NCI-H510A (cell line): ENCODE data around the gene PARS2.
"Not testable (repeated sequence)": the region's sequence is repeated elsewhere in the genome, so short reads cannot be mapped to it uniquely, and the experiment has no call there.

Source experiments
- DNase-seq: peaks from one replicate; lab custom pipeline; 2025; lab: John Stamatoyannopoulos, UW

The PARS2 gene

GRCh38 chr1:54800041-54800898 lies 35.9 kb upstream of the PARS2 start:
- no peak for DNase-seq

DNA sequence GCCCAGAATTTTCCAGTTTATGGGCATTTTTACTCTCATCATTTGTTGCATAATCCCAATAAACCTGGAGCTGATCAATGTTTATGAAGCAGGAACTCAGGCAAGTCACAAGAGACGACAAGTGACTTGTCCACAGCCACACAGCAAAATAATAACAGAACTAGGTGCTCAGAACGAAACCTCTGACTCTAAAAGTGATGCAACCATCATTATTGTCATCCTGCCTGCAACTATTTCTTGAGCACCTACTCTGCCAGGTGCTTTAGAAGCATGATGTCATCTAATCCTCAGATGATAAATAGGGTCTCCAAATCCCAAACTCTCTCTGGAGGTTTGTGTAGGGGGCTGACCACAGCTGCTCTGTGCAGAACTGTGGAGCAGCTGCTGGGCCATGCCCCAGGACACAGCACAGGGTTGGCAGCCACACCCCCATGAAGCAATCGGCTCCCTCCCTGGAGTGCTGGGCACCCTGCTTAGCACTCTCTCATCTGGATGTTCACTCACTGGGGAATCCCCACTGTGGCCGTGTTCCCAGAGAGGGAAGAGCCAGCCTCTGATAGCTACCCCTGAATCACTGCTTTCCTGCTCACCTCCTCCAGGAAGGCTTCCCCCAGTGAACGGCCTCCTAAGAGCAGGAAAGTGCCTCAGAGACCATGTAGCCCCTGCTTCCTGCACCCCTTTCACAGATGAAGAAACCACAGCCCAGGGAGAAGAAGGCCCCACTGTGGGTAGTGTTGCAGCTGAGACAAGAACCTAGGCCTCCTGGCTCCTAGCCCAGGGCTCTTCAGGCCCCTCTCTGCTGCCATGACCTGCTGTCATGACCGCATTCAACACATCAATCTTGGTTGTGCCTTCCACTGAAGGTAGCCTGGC lies 34.7 kb upstream of the PARS2 start:
- no peak for DNase-seq

DNA sequence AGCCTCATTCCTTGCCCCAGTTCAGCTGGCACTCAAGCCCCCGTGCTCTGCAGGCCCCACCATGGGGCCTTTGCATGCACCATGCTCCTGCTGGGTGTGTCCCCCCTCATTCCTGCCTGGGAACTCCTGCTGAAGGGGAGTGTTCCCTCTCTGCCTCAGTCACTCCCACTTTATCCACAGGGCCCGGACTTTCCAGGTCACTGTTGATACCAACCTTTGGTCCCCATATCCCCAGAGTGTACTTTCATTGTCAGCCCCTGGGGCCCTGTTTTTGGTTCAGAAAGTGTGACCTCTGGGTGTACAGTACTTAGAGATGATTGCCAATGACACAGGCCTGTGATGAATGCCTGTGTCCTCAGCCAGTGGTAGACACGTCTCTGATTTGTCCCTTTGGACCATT lies 33.9 kb upstream of the PARS2 start:
- DNase-seq, result no peak

GRCh38 chr1:54796902-54797301 lies 32.6 kb upstream of the PARS2 start:
- DNase-seq, result no peak

DNA sequence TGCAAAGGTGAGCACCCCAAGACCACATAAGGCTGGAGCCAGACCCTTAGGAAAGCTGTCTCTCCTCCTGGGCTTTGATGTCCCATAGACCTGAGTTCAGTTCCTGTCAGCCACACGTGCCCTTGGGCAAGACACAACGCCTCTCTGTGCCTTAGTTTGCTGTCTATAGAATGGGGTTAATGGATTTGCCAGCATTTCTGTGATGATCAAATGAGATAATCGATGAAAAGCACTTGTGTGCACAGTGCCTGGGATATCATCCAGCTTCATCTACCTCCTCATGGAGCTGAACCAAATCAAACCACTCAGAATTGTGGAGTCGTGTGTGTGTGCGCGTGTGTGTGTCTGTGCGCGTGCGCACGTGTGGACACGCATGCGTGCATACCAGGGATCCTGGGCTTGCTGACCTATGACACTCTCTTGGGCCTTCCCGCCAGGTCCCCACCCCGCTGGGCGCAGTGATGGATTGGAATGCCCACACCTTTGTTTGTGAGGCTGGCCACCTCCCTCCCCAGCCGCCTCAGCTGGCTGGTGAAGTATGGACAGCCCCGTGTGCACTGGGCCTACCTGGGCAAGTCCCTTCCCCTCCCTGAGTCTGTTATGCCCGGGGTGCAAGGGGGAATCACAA lies 31.6 kb upstream of the PARS2 start:
- DNase-seq, result no peak

DNA sequence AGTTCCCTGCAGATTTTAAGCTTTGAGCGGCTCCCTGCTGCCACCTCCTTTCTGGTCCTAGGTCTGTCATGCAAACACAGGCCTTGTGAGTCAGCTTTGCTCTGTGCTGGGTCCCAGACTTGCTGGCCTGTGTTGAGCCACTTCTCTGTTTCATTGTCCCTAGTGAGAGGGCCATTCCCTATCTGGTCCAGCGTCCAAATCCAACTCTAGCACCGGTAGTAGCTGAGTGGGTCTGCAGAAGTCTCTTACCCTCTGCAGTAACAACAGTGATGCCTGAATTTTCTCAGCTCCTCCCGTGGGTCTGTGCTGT lies 31.0 kb upstream of the PARS2 start:
- DNase-seq, result no peak

DNA sequence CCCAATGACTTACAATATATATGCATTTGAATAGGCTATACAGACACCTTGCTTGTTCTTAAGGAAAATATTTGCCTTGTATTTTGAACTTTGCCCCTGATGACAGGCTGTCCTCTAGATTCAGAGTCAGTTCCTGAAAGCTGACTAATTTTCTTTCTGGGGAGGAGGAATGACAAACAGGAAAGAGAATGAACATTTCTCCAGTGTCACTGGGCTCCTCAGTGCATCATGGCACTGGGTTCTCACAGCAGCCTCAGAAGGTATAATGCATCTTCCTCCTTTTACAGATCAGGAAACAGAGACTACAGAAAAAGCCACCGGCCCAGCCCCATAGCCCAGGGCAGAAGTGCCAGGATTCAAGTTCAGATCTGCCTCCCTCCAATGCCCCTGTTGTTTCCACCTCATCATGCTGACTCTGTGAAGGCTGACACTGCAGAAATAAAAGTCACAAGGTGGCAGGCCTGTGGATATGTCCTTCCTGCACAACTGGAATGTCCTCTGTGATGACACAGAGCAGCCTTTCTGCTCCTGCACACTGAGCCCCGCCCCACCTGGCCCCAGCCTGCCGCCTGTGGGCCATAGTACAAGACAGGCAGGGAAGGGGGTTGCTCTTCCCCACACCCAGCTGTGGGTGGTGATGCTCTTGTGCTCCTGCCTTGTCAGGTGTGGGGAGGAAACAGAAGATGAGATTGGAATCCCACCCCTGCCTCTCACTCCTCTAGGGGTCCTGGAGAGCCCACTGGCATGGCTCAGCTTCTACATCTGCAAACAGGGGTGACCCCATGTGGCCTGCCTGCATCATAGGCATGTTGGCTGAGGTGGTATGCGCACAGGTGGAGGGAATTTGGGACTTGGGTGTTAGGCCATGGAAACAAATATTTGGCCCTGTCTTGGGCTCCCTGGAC lies 30.4 kb upstream of the PARS2 start:
- DNase-seq, result no peak

GRCh38 chr1:54792686-54793282 lies 28.5 kb upstream of the PARS2 start:
- DNase-seq, result no peak

DNA sequence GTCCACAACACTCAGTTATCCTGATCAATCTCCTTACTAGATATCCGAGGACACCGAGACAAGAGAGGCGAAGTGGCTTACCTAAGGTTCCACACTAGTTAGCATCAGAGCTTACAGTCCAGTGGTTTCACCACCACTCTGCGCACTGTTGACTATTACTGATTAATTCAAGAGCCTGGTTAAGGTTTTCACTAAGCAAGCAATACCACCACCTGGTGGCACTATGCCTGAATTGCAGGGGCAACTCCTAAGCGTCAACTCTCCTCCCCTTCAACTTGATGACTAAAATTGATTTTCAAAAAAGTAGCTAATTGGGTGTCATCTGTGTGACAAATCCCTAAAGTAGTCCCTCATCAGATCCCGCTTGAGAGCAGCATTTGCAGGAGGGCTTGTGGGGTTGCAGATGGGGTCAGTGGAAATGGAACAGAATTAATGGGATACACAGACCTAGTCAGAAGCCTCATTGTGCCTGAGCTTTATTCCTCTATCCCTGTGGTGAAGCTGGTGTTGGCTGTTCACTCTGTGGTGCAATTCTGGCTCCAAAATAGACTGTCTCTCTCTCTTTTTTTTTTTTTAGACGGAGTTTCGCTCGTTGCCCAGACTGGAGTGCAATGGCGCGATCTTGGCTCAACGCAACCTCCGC lies 27.7 kb upstream of the PARS2 start:
- no peak for DNase-seq

DNA sequence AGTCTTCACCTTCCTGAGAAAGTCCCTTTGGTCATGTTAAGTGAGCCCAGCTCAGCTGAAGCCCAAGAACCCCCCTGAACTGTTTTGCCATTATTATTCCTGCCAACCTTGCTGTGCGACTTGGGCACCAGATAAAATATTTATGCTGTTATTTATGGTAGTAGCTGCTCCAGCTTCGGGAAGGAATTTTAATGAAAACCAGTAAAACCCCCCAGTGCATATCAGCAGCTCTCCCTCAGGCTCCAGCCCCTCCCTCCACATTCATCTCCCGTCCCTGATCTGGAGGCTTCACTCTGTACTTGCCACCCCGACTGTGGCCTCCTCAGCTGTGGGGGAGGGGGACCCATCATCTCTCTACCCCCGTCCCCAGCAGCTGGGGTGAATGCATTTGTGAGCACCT lies 24.1 kb upstream of the PARS2 start:
- DNase-seq, result no peak

GRCh38 chr1:54787604-54788003 lies 23.3 kb upstream of the PARS2 start:
- no peak for DNase-seq

- no peak for DNase-seq
Measured at GRCh38 chr1:54786778-54787177, 22.5 kb upstream of the PARS2 start.

- DNase-seq, result no peak
Measured at GRCh38 chr1:54784066-54784465, 19.7 kb upstream of the PARS2 start.

DNA sequence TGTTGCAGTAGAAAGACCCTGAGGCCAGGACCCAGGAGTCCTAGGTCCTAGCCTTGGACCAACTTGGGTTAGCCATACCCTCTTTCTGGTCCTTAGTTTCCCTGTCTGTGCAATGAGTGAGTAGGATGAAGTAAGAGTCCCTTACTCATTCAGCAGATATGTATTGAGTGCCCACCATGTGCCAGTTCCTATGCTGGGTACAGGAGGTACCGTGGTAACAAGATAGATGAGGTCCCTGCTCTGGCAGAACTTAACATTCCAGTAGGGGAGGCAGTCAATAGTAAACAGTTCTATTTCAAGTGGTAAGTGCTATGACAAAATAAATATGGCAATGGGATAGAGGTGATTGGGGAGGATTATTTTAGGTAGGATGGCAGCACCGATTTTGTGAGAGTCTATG lies 18.3 kb upstream of the PARS2 start:
- DNase-seq, result no peak

DNA sequence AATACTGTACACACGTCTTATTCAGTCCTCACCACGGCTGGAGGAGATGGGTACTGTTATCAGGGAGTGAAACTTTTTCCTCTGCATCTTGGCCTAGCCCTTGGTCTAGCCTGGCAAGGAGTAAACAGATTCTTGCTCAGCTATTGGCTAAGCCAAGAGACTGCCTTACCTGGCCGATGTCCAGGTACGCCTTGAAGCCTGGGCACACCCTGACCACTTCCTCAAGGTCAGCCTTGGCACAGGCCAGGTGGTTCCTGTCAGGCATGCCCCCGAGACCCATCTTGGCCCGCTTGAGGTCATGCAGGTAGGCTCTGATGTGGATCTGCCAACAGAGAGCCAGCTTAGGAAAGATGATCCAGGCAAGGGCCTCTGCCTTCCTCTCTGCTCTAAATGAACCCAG lies 17.8 kb upstream of the PARS2 start:
- no peak for DNase-seq

GRCh38 chr1:54781023-54781723 lies 16.9 kb upstream of the PARS2 start:
- no peak for DNase-seq

- no peak for DNase-seq
Measured at GRCh38 chr1:54777431-54777830, 13.1 kb upstream of the PARS2 start.

DNA sequence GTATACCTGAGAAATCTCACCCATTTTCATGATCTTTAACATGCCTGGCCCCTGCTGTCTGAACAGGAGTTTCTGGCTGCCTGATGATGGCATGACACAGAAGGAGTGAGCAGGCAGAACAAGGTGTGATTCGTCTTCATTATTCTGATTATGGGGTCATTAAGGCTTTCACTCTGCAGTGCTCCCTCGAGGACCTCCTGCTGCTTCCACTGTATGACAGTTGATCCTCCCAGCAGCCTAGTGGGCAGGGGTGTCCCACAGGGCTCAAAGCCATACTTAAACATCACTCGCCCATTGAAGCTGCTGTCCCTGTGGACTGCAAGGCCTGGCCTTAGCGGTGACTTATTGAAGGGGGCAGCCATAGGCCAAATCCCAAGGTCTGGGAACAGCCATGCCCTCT lies 12.7 kb upstream of the PARS2 start:
- no peak for DNase-seq

DNA sequence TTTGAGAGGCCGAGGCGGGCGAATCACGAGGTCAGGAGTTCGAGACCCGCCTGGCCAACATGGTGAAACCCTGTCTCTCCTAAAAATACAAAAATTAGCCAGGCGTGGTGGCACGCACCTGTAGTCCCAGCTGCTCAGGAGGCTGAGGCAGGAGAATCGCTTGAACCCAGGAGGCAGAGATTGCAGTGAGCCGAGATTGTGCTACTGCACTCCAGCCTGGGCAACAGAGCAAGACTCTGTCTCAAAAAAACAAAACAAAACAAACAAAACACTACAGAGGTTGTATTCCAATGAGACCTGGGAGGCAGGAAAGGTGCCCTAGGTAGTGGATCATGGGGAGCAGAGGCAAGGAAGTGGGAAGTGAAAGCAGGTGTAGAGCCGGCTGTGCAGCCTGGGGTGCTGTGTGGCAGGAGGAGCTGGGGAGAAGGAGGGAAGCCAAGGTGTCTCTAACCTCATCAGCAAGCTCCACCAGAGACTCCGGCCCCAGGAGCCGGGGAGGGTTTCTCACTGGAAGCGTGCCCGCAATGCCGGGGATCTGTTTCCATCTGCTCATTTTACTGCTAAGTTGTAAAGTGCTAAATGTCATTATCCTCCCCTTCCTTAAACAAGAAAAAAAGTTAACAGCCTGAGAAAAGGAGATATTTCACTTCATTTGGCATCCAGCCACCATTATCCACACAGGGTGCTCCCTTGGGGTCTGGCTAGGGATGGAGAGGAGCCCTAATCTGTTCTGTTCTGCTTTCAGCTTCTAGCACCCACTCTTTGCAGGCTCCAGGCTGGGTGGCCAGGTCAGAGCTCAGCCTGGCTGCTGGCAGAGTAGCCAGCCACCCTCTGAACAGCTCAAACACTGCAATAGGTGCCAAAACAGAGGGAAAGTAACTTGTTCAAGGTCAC lies 11.8 kb upstream of the PARS2 start:
- DNase-seq, result not testable (repeated sequence)
